ENCODE data around the gene IL16.

GRCh38 chr15:81183439-81183775 is 13.3 kb upstream of the IL16 start:
- TF ChIP-seq EGR1 (IDR thresholded peaks at IDR 0.05; ENCODE audit: low read depth in 2 of 2) (no peak), NR2F2 (IDR thresholded peaks at IDR 0.05) (no peak), CTCF (IDR thresholded peaks at IDR 0.05; ENCODE audit: low read depth, low read length, missing input control) (no peak), TAF1 (conservative IDR thresholded peaks at IDR 0.05) (no peak), JUND (IDR thresholded peaks at IDR 0.05) (no peak), HNF4G (IDR thresholded peaks at IDR 0.05) (no peak), REST (IDR thresholded peaks at IDR 0.05) (no peak), ATF3 (IDR thresholded peaks at IDR 0.05) (no peak), GABPA (IDR thresholded peaks at IDR 0.05 in 1 of 2, conservative IDR thresholded peaks at IDR 0.05 in 1 of 2) (no peak), FOXA1 (IDR thresholded peaks at IDR 0.05) (no peak), MAX (IDR thresholded peaks at IDR 0.05) (no peak), ZBTB33 (IDR thresholded peaks at IDR 0.05) (no peak), YY1 (IDR thresholded peaks at IDR 0.05) (no peak), HNF4A (conservative IDR thresholded peaks at IDR 0.05) (no peak)

All from liver (tissue), 3 donors.